HG03469 (cell line): ENCODE measurements around the gene PHPT1.
A peak's percentile ranks its signal among the peaks of the same experiment; 100 is the strongest.
"Not testable (repeated sequence)": the region's sequence is repeated elsewhere in the genome, so short reads cannot be mapped to it uniquely, and the experiment has no call there.

Experiments used
- ATAC-seq: cut with Tn5 transposase; IDR thresholded peaks from one replicate; pipeline ENCODE4 v1.9.1; 2021; ENCODE audit warnings: mild to moderate bottlenecking, moderate library complexity, moderate number of reproducible peaks; ENCODE audit not compliant: unreplicated experiment

PHPT1 gene

GRCh38 chr9:136849038-136849959, at the start of gene PHPT1:
TSS of gene PHPT1 (plus strand) at chr9:136849409. CDS start at chr9:136849431, 22 bp downstream.
- peak; percentile 45 for ATAC-seq

- ATAC-seq, result no peak
Measured at GRCh38 chr9:136799854-136800657, 49.2 kb upstream of the PHPT1 start.

- no peak for ATAC-seq
Measured at GRCh38 chr9:136802321-136802720, 46.9 kb upstream of the PHPT1 start.

GRCh38 chr9:136803009-136803550, 46.1 kb upstream of the PHPT1 start:
- not testable (repeated sequence) for ATAC-seq

GRCh38 chr9:136803551-136804508, 45.4 kb upstream of the PHPT1 start:
- no peak for ATAC-seq

GRCh38 chr9:136804509-136805206, 44.6 kb upstream of the PHPT1 start:
- ATAC-seq, result no peak

GRCh38 chr9:136805207-136805740, 43.9 kb upstream of the PHPT1 start:
- no peak for ATAC-seq

GRCh38 chr9:136806067-136806466, 43.1 kb upstream of the PHPT1 start:
- no peak for ATAC-seq

GRCh38 chr9:136806631-136807201, 42.5 kb upstream of the PHPT1 start:
- ATAC-seq, result no peak

GRCh38 chr9:136807281-136808074, 41.7 kb upstream of the PHPT1 start, which contains the start of gene RABL6:
TSS of gene RABL6 (plus strand) at chr9:136807948. CDS start at chr9:136808197, 249 bp downstream.
- peak; percentile 39 for ATAC-seq

GRCh38 chr9:136808075-136808805, 41.0 kb upstream of the PHPT1 start:
- no peak for ATAC-seq

- ATAC-seq, result no peak
Measured at GRCh38 chr9:136808806-136809158, 40.4 kb upstream of the PHPT1 start.

GRCh38 chr9:136814725-136815421, 34.3 kb upstream of the PHPT1 start:
- ATAC-seq, result no peak

- ATAC-seq, result no peak
Measured at GRCh38 chr9:136815422-136815782, 33.8 kb upstream of the PHPT1 start.

GRCh38 chr9:136820971-136821825, 28.0 kb upstream of the PHPT1 start:
- no peak for ATAC-seq
